NCI-H526 (cell line): Measurements from ENCODE around the gene HIVEP3.
A peak's percentile ranks its signal among the peaks of the same experiment; 100 is the strongest.

Source experiments
- DNase-seq, 2 experiments: peaks; one replicate each; lab custom pipeline; 2025; lab: John Stamatoyannopoulos, UW

The HIVEP3 gene

GRCh38 chr1:41613689-41614574, 304.8 kb downstream of the HIVEP3 start:
- DNase-seq, result peak in 1 of 2 experiments; percentile 45

GRCh38 chr1:41612953-41613352, 305.8 kb downstream of the HIVEP3 start:
- DNase-seq, result no peak

GRCh38 chr1:41611932-41612450, 306.7 kb downstream of the HIVEP3 start:
- DNase-seq, result no peak

GRCh38 chr1:41611068-41611931, 307.4 kb downstream of the HIVEP3 start:
- no peak for DNase-seq

- no peak for DNase-seq
Observed at GRCh38 chr1:41610361-41610760, 308.4 kb downstream of the HIVEP3 start.

- DNase-seq, result no peak
Observed at GRCh38 chr1:41609166-41609883, 309.4 kb downstream of the HIVEP3 start.

- DNase-seq, result no peak
Observed at GRCh38 chr1:41608211-41608610, 310.5 kb downstream of the HIVEP3 start.

- DNase-seq, result no peak
Observed at GRCh38 chr1:41607808-41608207, 310.9 kb downstream of the HIVEP3 start.

- DNase-seq, result no peak
Observed at GRCh38 chr1:41599912-41600311, 318.8 kb downstream of the HIVEP3 start.

- no peak for DNase-seq
Observed at GRCh38 chr1:41598325-41598724, 320.4 kb downstream of the HIVEP3 start.

- no peak for DNase-seq
Observed at GRCh38 chr1:41592451-41593125, 326.1 kb downstream of the HIVEP3 start.

- DNase-seq, result no peak
Observed at GRCh38 chr1:41591891-41592290, 326.8 kb downstream of the HIVEP3 start.

- no peak for DNase-seq
Observed at GRCh38 chr1:41590331-41590730, 328.4 kb downstream of the HIVEP3 start.

GRCh38 chr1:41589395-41589794, 329.3 kb downstream of the HIVEP3 start:
- no peak for DNase-seq

- no peak for DNase-seq
Observed at GRCh38 chr1:41588334-41588875, 330.3 kb downstream of the HIVEP3 start.

GRCh38 chr1:41587791-41588190, 330.9 kb downstream of the HIVEP3 start:
- DNase-seq, result no peak

- no peak for DNase-seq
Observed at GRCh38 chr1:41586230-41586629, 332.5 kb downstream of the HIVEP3 start.

- no peak for DNase-seq
Observed at GRCh38 chr1:41583658-41584547, 334.8 kb downstream of the HIVEP3 start.

- no peak for DNase-seq
Observed at GRCh38 chr1:41582851-41583657, 335.7 kb downstream of the HIVEP3 start.
